GM19468 (cell line): Measurements from ENCODE around the gene THRB.
A peak's percentile ranks its signal among the peaks of the same experiment; 100 is the strongest.

ENCODE experiments used
- ATAC-seq: cut with Tn5 transposase; IDR thresholded peaks from one replicate; pipeline ENCODE4 v1.9.1; 2021; ENCODE audit warnings: mild to moderate bottlenecking, moderate library complexity, moderate number of reproducible peaks; ENCODE audit not compliant: unreplicated experiment; ENCODE audit errors: extremely low read depth

The THRB gene

GRCh38 chr3:24494618-24495325, at the start of gene THRB:
TSS of gene THRB (minus strand) at chr3:24494850.
- no peak for ATAC-seq

DNA sequence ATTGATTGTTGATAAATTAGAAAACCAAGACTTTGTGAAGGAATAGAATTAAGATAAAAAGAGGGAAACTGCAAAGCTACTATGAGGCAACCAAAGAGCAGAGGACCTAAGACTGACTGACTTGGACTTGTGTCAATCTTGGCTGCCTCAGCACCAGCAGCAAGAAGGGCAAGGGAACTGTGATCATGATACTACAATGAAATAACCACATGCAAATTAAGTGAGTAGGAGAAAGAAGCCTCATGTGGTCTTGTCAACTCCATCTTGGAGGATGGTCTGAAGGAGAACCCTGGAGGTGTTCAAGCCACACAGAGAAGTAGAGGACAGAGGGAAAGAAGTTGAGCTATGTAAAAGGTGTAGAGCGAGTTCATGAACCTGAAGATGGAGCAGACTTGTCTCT, 47.3 kb upstream of the THRB start:
- ATAC-seq = no peak

GRCh38 chr3:24540821-24541220, 46.2 kb upstream of the THRB start:
- no peak for ATAC-seq

GRCh38 chr3:24539699-24540098, 45.0 kb upstream of the THRB start:
- no peak for ATAC-seq

DNA sequence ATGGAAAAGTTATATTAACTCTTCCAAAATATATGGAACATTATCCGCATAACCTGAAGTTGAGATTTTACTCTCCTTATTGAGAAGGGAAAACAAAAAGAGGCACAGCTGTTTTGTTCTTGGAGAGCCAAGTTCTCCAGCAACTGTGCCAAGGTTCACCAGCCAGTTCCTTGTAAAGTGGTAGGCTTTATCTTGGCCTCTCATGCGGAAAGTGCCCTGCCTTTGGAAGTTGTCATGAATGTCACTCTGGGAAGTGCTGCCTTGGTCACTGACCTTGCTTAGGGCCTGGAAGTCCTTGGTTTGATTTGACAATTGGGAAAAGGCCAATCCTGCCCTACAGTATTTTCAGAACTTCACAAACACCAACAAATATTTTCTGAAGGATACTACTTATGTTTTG, 44.2 kb upstream of the THRB start:
- ATAC-seq = no peak

GRCh38 chr3:24533561-24534193, 39.0 kb upstream of the THRB start:
- no peak for ATAC-seq

DNA sequence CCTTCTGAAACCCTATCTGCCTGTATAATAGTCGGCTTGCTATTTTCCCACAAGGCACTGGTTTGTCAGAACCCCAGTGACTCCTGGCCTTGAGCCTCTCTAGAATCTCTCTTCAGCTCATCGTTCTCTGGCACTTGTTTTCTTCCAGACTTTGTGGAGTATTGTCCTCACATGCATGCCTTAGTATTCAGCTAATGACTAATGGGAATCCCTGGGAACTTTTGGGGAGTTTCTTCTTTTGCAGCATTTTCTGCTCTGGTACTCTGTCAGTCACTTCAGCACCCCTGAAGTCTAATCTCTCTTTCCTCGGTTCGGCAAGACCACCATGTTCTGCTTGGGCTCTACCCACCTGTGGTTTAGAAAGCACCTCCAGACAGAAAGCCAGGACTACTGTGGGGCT, 35.8 kb upstream of the THRB start:
- no peak for ATAC-seq

GRCh38 chr3:24529210-24529609, 34.6 kb upstream of the THRB start:
- no peak for ATAC-seq

DNA sequence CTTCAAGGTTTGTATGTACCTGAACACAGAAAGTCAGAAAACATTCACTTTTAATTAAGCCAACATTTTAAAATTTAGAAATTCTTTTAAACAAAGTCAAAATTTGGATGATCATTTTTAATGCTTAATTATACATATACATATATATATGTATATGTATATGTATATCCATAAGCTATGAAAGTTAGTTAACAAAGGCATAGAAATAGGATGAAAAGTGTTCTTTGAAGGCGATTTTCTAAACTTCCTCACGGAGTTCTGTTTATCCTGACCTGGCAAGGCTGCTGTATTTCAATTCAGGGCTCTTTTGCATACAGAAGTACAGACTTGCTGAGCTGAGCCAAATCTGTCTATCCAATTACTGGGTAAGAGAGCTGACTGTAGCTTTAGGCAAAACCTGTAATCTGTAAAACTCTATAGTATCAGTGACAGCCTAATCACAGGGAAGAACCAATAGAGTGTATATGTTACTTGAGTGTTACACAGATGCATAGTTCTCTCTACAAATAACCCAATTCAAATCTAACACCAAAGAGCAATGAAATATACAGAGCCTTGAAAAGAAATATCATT, 32.1 kb upstream of the THRB start:
- ATAC-seq = no peak

- no peak for ATAC-seq
Observed at GRCh38 chr3:24525557-24525956, 30.9 kb upstream of the THRB start.

DNA sequence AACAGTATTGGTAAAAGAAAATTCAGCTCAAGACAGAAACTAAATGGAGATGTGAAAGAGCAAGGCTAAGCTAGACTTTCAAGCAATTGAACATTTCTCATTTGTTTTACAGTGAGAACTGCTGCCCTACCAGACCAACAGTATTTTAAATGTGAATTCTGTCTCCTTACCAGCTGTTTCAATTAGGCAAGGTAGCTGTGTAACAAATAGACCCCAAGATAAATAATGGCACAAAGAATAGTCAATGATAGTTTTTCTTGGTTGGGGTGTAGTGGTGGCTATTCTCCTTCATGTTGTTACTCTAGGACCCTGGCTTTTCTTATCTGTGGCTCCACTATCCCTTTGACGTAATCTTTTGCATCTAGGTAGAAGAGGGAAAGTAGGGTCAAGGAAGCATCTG, 30.4 kb upstream of the THRB start:
- no peak for ATAC-seq

- no peak for ATAC-seq
Observed at GRCh38 chr3:24523988-24524727, 29.5 kb upstream of the THRB start.

DNA sequence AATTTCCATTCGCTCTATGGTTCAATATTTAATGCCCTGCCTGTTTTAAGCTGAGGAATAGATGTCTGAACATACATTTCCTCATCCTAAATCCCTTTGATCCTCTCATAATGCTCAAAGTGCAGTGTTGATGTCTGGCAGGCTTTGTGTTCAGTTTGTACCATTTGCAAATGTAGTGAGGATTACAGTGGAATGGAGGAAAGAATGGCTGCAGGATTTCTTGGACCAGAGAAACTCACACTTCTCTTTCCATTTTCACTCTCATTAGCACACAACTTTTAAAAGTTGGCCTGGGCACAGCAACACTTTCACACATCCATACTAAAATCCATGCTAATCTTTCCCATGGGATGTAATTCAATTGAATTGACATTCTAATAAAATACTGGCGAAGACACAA, 28.6 kb upstream of the THRB start:
- ATAC-seq = no peak

DNA sequence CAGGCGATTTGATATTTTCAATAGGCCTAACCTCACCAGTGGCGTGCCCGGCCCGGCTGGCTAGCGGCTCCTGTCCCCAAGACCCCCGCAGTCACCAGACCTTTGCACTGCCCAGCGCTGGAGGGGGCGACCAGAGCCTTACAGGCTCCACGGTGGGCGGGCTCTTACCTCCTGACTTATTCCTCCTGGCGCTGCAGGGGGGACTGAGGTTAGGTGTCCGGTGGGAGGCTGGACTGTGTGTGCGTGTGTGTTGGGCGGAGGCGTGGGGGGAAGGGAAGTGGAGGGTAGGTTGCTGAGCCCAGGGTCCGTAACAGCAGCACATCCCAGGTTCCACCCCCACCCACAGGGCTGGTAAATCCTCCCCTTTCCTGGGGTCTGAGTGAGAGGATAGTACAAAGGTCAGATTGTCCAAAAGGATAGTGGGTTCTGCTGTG, 27.5 kb upstream of the THRB start:
- ATAC-seq = no peak

DNA sequence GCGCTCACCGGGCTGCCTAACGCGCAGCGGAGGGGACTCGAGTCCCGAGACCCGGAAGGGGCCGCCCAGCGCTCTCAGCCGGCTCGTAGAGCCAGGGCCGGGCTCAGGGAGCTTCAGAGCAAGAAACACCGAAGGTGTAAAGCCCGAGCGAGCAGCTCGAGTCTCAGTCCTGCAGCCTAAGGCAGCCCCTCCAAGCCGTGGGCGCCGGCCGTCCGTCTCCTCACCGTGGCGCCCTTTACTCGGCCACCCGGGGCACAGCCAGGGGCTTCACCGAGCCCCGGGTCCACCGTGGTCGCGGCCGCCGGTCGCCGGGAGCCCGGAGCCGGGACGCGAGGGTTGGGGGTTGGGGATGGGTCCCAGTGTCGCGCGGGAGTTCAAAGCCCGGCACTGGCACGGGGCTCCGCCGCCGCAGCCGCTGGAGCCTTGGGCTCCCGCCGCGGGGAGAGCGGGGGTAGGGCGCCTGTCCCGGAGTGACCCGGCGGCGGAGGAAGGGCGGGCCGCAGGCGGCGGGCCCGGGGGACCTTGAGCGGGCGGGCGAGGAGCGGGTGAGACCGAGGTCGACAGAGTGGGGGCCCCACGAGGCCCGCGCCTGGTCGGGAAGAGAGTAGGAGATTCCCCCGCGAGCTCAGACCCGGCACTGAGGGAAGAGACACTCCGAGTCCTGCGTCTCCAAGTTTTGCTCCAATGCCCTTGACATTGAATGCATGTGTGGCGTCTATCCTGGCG, 26.9 kb upstream of the THRB start:
- ATAC-seq = no peak

- ATAC-seq = no peak
Observed at GRCh38 chr3:24520976-24521419, 26.3 kb upstream of the THRB start.

- no peak for ATAC-seq
Observed at GRCh38 chr3:24520101-24520495, 25.4 kb upstream of the THRB start.

GRCh38 chr3:24519368-24520100, 24.9 kb upstream of the THRB start:
- peak; percentile 18 for ATAC-seq

GRCh38 chr3:24518990-24519367, 24.3 kb upstream of the THRB start:
- no peak for ATAC-seq

DNA sequence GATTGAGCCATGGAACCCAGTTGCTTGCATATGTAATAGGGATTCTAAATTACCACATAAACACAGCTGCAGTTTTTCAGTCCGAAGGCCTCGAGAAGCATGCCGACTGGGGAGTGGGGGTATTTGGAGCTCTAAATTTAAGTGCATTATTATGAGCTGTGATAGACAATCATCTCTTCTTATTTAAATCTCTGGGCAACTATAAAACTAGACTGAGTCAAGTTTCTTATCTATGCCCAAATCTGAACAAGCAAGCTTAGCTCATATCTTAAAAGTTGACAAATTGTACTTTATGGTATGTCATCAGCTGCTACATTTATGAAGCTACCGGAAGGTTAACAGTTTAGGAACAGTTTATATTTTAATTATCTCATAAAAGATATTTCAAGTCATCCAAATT, 19.5 kb upstream of the THRB start:
- no peak for ATAC-seq
